SK-N-SH treated with all-trans-retinoic acid at 6 μM for 48 hours (cell line): ENCODE data around the gene MIPEP.

ENCODE experiments used
- ATAC-seq: fragments of 200-7000 bp; cut with Tn5 transposase; 3 replicates; pipeline ENCODE4 v1.9.1; 2020; ENCODE audit warnings: mild to moderate bottlenecking, moderate library complexity
- ARNTL ChIP-seq: fragments of 450-650 bp; formaldehyde crosslinking; IDR thresholded peaks from 2 replicates; pipeline ENCODE4 v1.5.0; 2020; ENCODE audit warnings: low read depth, mild to moderate bottlenecking, moderate library complexity, borderline replicate concordance
- BACH2 ChIP-seq: fragments of 250-450 bp; sonication (Bioruptor Pico); IDR thresholded peaks from 2 replicates; pipeline ENCODE4 v1.9.0; 2021; ENCODE audit warnings: mild to moderate bottlenecking, borderline replicate concordance
- CSDC2 ChIP-seq: fragments of 250-450 bp; sonication (Bioruptor Pico); IDR thresholded peaks from 2 replicates; pipeline ENCODE4 v1.5.0; 2020; ENCODE audit warnings: mild to moderate bottlenecking, moderate library complexity
- ESRRG ChIP-seq: fragments of 250-450 bp; sonication (Bioruptor Pico); IDR thresholded peaks from 2 replicates; pipeline ENCODE4 v1.6.1; 2021; ENCODE audit warnings: mild to moderate bottlenecking
- GLIS3 ChIP-seq: fragments of 250-450 bp; sonication (Bioruptor Pico); IDR thresholded peaks from 2 replicates; pipeline ENCODE4 v1.5.0; 2020; ENCODE audit warnings: mild to moderate bottlenecking, moderate library complexity
- ISL1 ChIP-seq: fragments of 250-450 bp; sonication (Bioruptor Pico); IDR thresholded peaks from 2 replicates; pipeline ENCODE4 v2.1.2; 2022; ENCODE audit warnings: mild to moderate bottlenecking, moderate library complexity
- OSR1 ChIP-seq: fragments of 250-450 bp; sonication (Bioruptor Pico); IDR thresholded peaks from 2 replicates; pipeline ENCODE4 v1.8.0; 2022; ENCODE audit warnings: moderate library complexity, mild to moderate bottlenecking, inconsistent platforms
- PPARA ChIP-seq: fragments of 250-450 bp; sonication (Bioruptor Pico); IDR thresholded peaks from 2 replicates; pipeline ENCODE4 v1.5.0; 2020; ENCODE audit warnings: mild to moderate bottlenecking, borderline replicate concordance
- RARB ChIP-seq: fragments of 250-450 bp; sonication (Bioruptor Pico); IDR thresholded peaks from 2 replicates; pipeline ENCODE4 v1.8.0; 2021; ENCODE audit warnings: mild to moderate bottlenecking, moderate library complexity
- SNAI2 ChIP-seq: fragments of 250-450 bp; sonication (Bioruptor Pico); IDR thresholded peaks from 2 replicates; pipeline ENCODE4 v1.5.0; 2020; ENCODE audit warnings: mild to moderate bottlenecking, moderate library complexity
- TCF4 ChIP-seq: fragments of 250-450 bp; sonication (Bioruptor Pico); IDR thresholded peaks from 2 replicates; pipeline ENCODE4 v1.8.0; 2021; ENCODE audit warnings: mild to moderate bottlenecking, moderate library complexity, borderline replicate concordance
- ZC3H10 ChIP-seq: fragments of 250-450 bp; sonication (Bioruptor Pico); IDR thresholded peaks from 2 replicates; pipeline ENCODE4 v1.5.1; 2021; ENCODE audit warnings: mild to moderate bottlenecking, moderate library complexity
- ZFP3 ChIP-seq: fragments of 250-450 bp; sonication (Bioruptor Pico); IDR thresholded peaks from 2 replicates; pipeline ENCODE4 v1.5.0; 2020; ENCODE audit warnings: mild to moderate bottlenecking, moderate library complexity
- ZFP30 ChIP-seq: fragments of 450-650 bp; formaldehyde crosslinking; IDR thresholded peaks from 2 replicates; pipeline ENCODE4 v1.5.0; 2022; ENCODE audit warnings: mild to moderate bottlenecking, moderate library complexity
- ZNF70 ChIP-seq: fragments of 450-650 bp; formaldehyde crosslinking; IDR thresholded peaks from 2 replicates; pipeline ENCODE4 v1.5.0; 2020; ENCODE audit warnings: mild to moderate bottlenecking, moderate library complexity
- ZNF8 ChIP-seq: fragments of 450-650 bp; formaldehyde crosslinking; IDR thresholded peaks from 2 replicates; pipeline ENCODE4 v1.5.0; 2020; ENCODE audit warnings: mild to moderate bottlenecking, moderate library complexity
- TF ChIP-seq, protein P1 (sequence below): fragments of 250-450 bp; sonication (Bioruptor Pico); IDR thresholded peaks from 2 replicates; pipeline ENCODE4 v1.5.1; 2020; ENCODE audit warnings: low read depth, mild to moderate bottlenecking, moderate library complexity
- TF ChIP-seq, protein P2 (sequence below): fragments of 250-450 bp; sonication (Bioruptor Pico); IDR thresholded peaks from 2 replicates; pipeline ENCODE4 v1.8.0; 2021; ENCODE audit warnings: low read depth, mild to moderate bottlenecking, moderate library complexity, borderline replicate concordance
- TF ChIP-seq, protein P3 (sequence below): fragments of 250-450 bp; sonication (Bioruptor Pico); IDR thresholded peaks from 2 replicates; pipeline ENCODE4 v1.5.1; 2021; ENCODE audit warnings: mild to moderate bottlenecking, moderate library complexity
- TF ChIP-seq, protein P4 (sequence below): fragments of 250-450 bp; sonication (Bioruptor Pico); IDR thresholded peaks from 2 replicates; pipeline ENCODE4 v1.5.0; 2020; ENCODE audit warnings: mild to moderate bottlenecking, moderate library complexity
- TF ChIP-seq, protein P5 (sequence below): fragments of 250-450 bp; sonication (Bioruptor Pico); IDR thresholded peaks from 2 replicates; pipeline ENCODE4 v1.8.0; 2020; ENCODE audit warnings: mild to moderate bottlenecking, moderate library complexity, borderline replicate concordance

The MIPEP gene

DNA sequence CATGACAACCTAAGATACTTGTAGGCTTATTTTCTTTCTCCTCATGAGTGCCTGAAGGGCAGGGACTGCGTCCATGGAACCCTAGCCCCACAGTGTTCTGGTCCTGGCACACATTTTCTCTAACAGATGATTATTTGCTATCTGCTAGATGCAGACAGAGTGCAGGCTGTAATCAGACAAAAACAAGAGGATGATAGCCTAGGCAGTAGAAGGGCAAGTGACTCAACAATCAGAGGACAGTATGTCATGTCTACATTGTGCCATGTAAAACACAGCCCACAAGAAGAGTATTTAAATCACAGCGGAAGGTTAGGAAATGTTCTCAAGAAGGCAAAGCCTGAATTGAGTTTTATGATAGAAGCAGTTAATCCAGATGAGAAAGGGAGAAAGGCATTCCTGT, 29.3 kb downstream of the MIPEP start:
- no peak for ATAC-seq
- TF ChIP-seq TCF4 (CRISPR knock-in tag) (no peak), OSR1 (CRISPR knock-in tag) (no peak), ZFP30 (CRISPR knock-in tag) (no peak), ESRRG (CRISPR knock-in tag) (no peak), ZNF70 (no peak), ZNF8 (no peak), BACH2 (CRISPR knock-in tag) (no peak), ZFP3 (no peak), SNAI2 (CRISPR knock-in tag) (no peak), RARB (CRISPR knock-in tag) (no peak), GLIS3 (CRISPR knock-in tag) (no peak), PPARA (no peak)
- TF ChIP-seq, protein P1, sequence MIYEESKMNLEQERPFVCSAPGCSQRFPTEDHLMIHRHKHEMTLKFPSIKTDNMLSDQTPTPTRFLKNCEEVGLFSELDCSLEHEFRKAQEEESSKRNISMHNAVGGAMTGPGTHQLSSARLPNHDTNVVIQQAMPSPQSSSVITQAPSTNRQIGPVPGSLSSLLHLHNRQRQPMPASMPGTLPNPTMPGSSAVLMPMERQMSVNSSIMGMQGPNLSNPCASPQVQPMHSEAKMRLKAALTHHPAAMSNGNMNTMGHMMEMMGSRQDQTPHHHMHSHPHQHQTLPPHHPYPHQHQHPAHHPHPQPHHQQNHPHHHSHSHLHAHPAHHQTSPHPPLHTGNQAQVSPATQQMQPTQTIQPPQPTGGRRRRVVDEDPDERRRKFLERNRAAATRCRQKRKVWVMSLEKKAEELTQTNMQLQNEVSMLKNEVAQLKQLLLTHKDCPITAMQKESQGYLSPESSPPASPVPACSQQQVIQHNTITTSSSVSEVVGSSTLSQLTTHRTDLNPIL (CRISPR knock-in tag): no peak
- TF ChIP-seq, protein P2, sequence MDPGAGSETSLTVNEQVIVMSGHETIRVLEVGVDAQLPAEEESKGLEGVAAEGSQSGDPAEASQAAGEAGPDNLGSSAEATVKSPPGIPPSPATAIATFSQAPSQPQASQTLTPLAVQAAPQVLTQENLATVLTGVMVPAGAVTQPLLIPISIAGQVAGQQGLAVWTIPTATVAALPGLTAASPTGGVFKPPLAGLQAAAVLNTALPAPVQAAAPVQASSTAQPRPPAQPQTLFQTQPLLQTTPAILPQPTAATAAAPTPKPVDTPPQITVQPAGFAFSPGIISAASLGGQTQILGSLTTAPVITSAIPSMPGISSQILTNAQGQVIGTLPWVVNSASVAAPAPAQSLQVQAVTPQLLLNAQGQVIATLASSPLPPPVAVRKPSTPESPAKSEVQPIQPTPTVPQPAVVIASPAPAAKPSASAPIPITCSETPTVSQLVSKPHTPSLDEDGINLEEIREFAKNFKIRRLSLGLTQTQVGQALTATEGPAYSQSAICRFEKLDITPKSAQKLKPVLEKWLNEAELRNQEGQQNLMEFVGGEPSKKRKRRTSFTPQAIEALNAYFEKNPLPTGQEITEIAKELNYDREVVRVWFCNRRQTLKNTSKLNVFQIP (CRISPR knock-in tag): no peak
- TF ChIP-seq, protein P3, sequence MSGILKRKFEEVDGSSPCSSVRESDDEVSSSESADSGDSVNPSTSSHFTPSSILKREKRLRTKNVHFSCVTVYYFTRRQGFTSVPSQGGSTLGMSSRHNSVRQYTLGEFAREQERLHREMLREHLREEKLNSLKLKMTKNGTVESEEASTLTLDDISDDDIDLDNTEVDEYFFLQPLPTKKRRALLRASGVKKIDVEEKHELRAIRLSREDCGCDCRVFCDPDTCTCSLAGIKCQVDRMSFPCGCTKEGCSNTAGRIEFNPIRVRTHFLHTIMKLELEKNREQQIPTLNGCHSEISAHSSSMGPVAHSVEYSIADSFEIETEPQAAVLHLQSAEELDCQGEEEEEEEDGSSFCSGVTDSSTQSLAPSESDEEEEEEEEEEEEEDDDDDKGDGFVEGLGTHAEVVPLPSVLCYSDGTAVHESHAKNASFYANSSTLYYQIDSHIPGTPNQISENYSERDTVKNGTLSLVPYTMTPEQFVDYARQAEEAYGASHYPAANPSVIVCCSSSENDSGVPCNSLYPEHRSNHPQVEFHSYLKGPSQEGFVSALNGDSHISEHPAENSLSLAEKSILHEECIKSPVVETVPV (CRISPR knock-in tag): no peak
- TF ChIP-seq, protein P4, sequence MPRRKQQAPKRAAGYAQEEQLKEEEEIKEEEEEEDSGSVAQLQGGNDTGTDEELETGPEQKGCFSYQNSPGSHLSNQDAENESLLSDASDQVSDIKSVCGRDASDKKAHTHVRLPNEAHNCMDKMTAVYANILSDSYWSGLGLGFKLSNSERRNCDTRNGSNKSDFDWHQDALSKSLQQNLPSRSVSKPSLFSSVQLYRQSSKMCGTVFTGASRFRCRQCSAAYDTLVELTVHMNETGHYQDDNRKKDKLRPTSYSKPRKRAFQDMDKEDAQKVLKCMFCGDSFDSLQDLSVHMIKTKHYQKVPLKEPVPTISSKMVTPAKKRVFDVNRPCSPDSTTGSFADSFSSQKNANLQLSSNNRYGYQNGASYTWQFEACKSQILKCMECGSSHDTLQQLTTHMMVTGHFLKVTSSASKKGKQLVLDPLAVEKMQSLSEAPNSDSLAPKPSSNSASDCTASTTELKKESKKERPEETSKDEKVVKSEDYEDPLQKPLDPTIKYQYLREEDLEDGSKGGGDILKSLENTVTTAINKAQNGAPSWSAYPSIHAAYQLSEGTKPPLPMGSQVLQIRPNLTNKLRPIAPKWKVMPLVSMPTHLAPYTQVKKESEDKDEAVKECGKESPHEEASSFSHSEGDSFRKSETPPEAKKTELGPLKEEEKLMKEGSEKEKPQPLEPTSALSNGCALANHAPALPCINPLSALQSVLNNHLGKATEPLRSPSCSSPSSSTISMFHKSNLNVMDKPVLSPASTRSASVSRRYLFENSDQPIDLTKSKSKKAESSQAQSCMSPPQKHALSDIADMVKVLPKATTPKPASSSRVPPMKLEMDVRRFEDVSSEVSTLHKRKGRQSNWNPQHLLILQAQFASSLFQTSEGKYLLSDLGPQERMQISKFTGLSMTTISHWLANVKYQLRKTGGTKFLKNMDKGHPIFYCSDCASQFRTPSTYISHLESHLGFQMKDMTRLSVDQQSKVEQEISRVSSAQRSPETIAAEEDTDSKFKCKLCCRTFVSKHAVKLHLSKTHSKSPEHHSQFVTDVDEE (CRISPR knock-in tag): no peak
- TF ChIP-seq, protein P5, sequence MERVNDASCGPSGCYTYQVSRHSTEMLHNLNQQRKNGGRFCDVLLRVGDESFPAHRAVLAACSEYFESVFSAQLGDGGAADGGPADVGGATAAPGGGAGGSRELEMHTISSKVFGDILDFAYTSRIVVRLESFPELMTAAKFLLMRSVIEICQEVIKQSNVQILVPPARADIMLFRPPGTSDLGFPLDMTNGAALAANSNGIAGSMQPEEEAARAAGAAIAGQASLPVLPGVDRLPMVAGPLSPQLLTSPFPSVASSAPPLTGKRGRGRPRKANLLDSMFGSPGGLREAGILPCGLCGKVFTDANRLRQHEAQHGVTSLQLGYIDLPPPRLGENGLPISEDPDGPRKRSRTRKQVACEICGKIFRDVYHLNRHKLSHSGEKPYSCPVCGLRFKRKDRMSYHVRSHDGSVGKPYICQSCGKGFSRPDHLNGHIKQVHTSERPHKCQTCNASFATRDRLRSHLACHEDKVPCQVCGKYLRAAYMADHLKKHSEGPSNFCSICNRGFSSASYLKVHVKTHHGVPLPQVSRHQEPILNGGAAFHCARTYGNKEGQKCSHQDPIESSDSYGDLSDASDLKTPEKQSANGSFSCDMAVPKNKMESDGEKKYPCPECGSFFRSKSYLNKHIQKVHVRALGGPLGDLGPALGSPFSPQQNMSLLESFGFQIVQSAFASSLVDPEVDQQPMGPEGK (CRISPR knock-in tag): no peak

DNA sequence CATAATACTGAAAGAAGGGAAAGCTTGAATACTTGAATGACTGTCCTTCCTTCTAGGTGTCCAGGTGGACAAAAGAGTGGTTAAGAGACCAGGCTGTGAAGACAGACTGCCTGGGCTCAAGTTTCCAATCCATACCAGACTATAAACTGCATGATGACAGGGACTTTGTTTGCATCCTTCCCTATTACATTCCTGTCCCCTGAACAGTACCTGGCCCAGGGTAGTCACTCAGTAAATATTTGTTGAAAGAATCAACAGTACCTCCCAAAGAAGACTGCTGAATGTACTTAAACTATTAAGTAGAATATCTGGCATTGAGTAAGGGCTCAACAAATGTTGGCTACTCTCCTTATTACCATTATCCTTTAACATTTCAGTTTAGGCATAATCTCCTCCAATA, 29.7 kb downstream of the MIPEP start:
- TF ChIP-seq OSR1 (CRISPR knock-in tag): no peak
- TF ChIP-seq ZC3H10 (CRISPR knock-in tag): no peak
- TF ChIP-seq ISL1: no peak
- TF ChIP-seq, protein P2 (CRISPR knock-in tag): no peak
- TF ChIP-seq GLIS3 (CRISPR knock-in tag): no peak
- TF ChIP-seq, protein P4 (CRISPR knock-in tag): no peak
- TF ChIP-seq TCF4 (CRISPR knock-in tag): no peak
- TF ChIP-seq ESRRG (CRISPR knock-in tag): no peak
- TF ChIP-seq PPARA: no peak
- TF ChIP-seq, protein P5 (CRISPR knock-in tag): no peak
- TF ChIP-seq BACH2 (CRISPR knock-in tag): no peak
- no peak for TF ChIP-seq CSDC2 (CRISPR knock-in tag)
- no peak for TF ChIP-seq ZNF70
- TF ChIP-seq ARNTL: no peak
- no peak for ATAC-seq
